Activated T-cell treated with anti-CD3 and anti-CD28 coated beads, Interleukin-2, amount 50 U/mL, for 4 hours (primary cell): Measurements from ENCODE around the gene CNGA1. TPM values are rescaled to one million over a fixed set of nuclear protein-coding genes. Genes with fewer than 3 reads are reported as not detected.
"Not testable (repeated sequence)": the region's sequence is repeated elsewhere in the genome, so short reads cannot be mapped to it uniquely, and the experiment has no call there.

Source experiments
- ATAC-seq, 2 donors: fragments of 200-7000 bp; cut with Tn5 transposase; one replicate each; pipeline ENCODE4 v1.10.0; 2021
- DNase-seq: peaks from one replicate; pipeline ENCODE4 v3.0.0-alpha.2; 2020
- H3K27me3 Mint-ChIP-seq: one replicate; pipeline ENCODE4 v1.8.0; 2021; ENCODE audit warnings: low read depth, mixed read lengths
- H3K36me3 Mint-ChIP-seq: one replicate; pipeline ENCODE4 v1.8.0; 2022; ENCODE audit warnings: mixed read lengths; ENCODE audit not compliant: insufficient read depth
- H3K4me1 Mint-ChIP-seq: one replicate; pipeline ENCODE4 v1.8.0; 2021; ENCODE audit warnings: low read depth, mixed read lengths
- H3K4me3 Mint-ChIP-seq: one replicate; pipeline ENCODE4 v1.8.0; 2021; ENCODE audit warnings: mild to moderate bottlenecking, moderate library complexity, mixed read lengths
- H3K9me3 Mint-ChIP-seq: one replicate; pipeline ENCODE4 v1.8.0; 2021; ENCODE audit warnings: mixed read lengths
- total RNA-seq, 3 donors: library from RNA; stranded (reverse); gene quantifications; one replicate each; pipeline ENCODE4 v1.2.1, GENCODE V29; 2021

Gene CNGA1
- total RNA-seq, 3 donors from 2014 or later = 0.32 to 0.33 (median 0.33) TPM

DNA sequence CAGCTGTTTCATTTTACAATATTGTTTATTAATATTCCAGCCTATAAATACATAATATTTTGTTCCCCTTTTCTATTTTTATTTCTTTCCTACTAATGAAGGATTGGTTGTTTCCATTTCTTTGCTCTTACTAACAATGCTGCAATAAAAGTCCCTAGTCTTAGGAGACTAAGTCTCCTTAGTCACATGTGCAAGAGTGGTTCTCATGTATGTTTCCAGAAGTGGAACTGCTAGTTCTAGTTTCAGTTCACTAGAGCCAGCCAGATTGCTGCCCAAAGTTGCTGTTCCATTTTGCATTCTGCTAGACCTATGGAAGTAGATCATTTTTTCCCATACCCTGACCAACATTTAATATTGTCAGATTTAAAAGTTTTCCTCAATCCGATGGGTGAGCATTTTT, 44.3 kb downstream of the CNGA1 start:
- no peak for ATAC-seq
- H3K9me3 Mint-ChIP-seq = no peaks in the 10 kb centered on the region
- no peak overlapping the region for H3K4me3 Mint-ChIP-seq
- DNase-seq = no peak
- H3K4me1 Mint-ChIP-seq = no peaks in the 10 kb centered on the region
- H3K27me3 Mint-ChIP-seq = peaks cover 6% of the 10 kb centered on the region
- no peaks in the 10 kb centered on the region for H3K36me3 Mint-ChIP-seq

DNA sequence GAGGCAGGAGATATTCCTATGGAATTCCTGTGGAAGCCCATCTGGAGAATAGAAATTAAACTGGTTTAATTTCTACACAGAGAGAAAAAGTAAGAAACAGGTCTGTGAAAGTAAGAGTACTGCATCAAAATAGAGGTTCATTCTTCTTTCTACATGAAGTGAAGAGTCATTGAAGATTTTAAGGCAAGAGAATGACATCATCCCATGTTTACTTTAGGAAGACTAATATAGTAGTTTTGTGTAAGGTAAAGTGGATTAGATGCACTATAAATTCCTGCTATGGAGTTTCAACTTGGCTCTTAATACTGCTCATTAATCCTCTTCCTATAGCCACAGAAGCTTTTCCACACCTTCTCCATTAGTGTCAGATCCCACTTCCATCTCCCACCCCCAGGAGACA, 47.6 kb downstream of the CNGA1 start:
- Mint-ChIP-seq H3K27me3 (peaks cover 5% of the 10 kb centered on the region), H3K36me3 (no peaks in the 10 kb centered on the region), H3K4me1 (no peaks in the 10 kb centered on the region), H3K4me3 (no peak overlapping the region), H3K9me3 (no peaks in the 10 kb centered on the region)
- ATAC-seq (no peak), DNase-seq (no peak)

DNA sequence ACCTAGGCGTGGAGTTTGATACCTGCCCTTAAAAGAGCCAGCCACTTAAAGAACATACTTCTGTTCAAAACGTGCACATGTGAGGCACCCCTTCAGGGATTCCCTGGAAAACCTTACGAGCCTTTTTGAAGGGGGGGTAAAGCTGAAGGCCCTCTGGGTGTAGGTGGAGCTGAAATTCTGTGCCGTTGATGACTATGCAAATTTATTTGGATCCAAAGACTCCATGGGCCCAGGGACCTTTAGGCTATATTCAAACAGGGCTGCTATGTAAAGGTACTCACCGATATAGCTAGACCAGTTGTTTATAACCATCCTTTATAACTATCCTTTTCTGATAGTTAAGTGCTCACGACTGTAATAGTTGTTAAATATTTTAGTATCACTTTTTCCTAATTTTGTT, 61.8 kb downstream of the CNGA1 start:
- DNase-seq (no peak), ATAC-seq (no peak)
- H3K4me1 Mint-ChIP-seq = no peaks in the 10 kb centered on the region
- H3K4me3 Mint-ChIP-seq = no peak overlapping the region
- H3K9me3 Mint-ChIP-seq = no peaks in the 10 kb centered on the region
- H3K36me3 Mint-ChIP-seq = no peaks in the 10 kb centered on the region
- peaks cover 4% of the 10 kb centered on the region for H3K27me3 Mint-ChIP-seq

DNA sequence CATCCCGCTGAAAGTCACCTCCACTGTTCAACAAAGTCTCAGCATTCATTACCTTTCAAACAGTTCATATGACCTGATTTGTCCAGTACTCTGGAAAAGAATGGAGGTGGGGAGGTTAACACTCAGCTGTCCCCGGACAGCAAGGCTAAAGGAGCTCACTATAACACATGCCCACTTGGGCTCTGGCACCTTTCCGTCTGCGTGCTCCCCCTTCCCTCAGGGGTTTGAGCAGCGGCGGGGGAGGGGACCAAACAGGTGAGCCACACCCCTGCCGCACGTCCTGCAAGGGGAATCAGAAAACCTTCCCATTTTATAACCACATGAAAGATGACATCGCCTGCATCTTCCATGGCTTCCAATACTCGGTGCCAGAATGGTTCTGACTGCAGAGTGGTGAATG, 62.2 kb downstream of the CNGA1 start:
- H3K4me3 Mint-ChIP-seq = no peak overlapping the region
- no peaks in the 10 kb centered on the region for H3K9me3 Mint-ChIP-seq
- no peak for DNase-seq
- H3K4me1 Mint-ChIP-seq = no peaks in the 10 kb centered on the region
- H3K27me3 Mint-ChIP-seq = peaks cover 4% of the 10 kb centered on the region
- no peak for ATAC-seq
- no peaks in the 10 kb centered on the region for H3K36me3 Mint-ChIP-seq

DNA sequence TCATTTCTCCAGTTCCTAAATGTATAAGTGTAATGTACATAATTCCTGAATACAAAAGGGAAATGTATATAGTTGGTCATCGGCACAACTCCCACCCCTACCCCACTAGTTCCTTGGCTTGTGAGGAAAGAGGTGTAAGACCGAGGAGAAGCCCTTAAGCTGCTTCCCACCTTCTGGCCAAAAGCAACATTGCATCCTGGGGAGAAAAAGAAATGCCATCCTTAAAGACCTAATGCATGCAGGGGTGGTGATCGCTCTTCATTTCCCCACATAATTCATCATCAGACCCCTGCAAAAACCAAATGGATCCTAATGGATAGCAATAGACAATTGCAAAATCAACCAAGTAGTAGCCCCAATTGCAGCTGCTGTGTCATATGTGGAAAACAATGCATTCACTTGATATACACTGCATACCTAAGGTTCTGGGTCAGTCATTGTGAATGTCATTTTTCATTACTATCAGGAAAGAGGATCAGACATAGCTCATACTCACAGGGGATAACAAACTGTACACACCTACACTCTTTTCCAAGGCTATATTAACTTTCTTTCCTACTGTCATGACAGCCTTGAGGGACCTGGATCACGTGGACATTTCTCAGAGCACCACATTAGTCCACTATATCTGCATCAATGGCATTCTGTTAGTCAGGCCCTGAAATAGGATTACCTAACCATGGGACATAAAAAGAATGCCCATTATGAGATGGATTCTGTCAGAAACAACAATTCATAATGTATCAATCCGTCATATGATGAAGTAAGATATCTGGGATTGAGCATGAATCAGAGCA, 70.4 kb downstream of the CNGA1 start:
- no peaks in the 10 kb centered on the region for H3K9me3 Mint-ChIP-seq
- H3K36me3 Mint-ChIP-seq = no peaks in the 10 kb centered on the region
- DNase-seq (no peak), ATAC-seq (no peak)
- no peaks in the 10 kb centered on the region for H3K4me1 Mint-ChIP-seq
- H3K27me3 Mint-ChIP-seq = no peaks in the 10 kb centered on the region
- no peak overlapping the region for H3K4me3 Mint-ChIP-seq

DNA sequence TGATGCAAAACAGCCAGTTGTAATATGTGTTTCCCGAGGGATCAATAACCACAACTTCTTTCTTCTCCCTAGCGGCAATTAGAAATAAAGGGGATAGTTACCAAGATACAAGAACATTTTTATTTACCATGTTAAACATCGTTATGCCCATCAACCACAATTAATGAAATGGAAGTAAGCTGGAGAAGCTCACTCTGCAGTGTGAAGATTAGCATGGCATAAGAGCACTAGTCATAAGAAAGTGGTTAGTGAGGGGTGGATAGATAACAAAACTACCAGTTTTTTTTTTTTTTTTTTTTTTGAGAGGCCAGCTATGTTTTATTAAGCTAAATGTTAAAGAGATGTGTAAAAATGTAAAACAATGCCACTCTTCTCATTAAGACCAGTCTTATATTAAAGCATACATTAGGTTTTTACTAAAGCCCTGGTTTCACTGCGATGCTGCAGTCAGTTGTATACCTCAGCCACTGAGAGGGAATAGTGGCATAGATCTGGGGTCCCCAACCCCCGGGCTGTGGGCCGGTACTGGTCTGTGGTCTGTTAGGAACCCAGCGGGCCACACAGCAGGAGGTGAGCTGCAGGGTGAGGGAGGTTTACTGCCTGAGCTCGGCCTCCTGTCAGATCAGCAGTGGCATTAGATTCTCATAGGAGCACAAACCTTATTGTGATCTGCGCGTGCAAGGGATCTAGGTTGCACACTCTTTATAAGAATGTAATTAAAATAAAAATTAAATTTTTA, 74.2 kb downstream of the CNGA1 start:
- Mint-ChIP-seq H3K27me3 (no peaks in the 10 kb centered on the region), H3K36me3 (no peaks in the 10 kb centered on the region), H3K9me3 (no peaks in the 10 kb centered on the region), H3K4me1 (no peaks in the 10 kb centered on the region), H3K4me3 (no peak overlapping the region)
- DNase-seq (no peak), ATAC-seq (no peak)

DNA sequence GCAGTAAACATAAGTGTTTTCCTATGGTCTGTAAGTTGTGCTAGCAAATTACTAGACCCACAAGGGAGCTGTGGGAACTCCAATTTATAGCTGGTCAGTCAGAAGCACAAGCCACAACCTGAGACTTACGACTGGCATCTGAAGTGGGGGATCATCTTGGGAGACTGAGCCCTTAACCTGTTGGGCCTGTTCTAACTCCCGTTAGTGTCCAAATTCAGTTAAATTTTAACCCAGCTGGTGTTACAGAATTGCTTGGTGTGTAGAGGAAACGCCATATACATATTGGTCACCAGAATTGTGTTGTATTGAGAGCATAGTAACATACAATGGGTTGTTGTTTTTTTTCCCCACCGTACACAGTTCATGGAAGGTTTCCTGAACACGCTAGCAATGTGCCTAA, 77.0 kb downstream of the CNGA1 start:
- no peaks in the 10 kb centered on the region for H3K4me1 Mint-ChIP-seq
- H3K36me3 Mint-ChIP-seq = no peaks in the 10 kb centered on the region
- ATAC-seq = no peak

DNA sequence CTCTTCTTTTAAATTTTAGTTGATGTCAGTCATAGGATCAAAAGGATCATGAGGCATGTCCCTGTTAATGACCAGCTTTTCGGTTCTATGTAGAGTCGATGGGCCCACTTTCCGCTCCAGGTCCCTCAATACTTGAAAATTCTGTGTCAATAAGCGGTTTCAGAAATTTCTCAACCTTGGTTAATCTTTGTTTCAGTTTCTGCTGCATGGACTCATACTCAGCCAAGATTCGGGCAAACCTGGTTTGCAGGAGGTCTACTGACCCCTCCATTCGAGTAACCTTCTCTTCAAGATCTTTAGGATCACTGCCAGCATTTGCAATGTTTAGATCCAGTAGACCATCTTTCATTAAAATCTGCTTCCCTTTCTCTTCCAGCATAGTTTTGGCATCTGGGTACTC, 80.1 kb downstream of the CNGA1 start:
- DNase-seq (no peak), ATAC-seq (no peak)
- Mint-ChIP-seq H3K9me3 (no peaks in the 10 kb centered on the region), H3K36me3 (no peaks in the 10 kb centered on the region), H3K4me3 (no peak overlapping the region), H3K4me1 (no peaks in the 10 kb centered on the region), H3K27me3 (peaks cover 4% of the 10 kb centered on the region)

More for the DNA sequence above, 77.0 kb downstream of the CNGA1 start:
- H3K4me3 Mint-ChIP-seq = no peak overlapping the region
- H3K9me3 Mint-ChIP-seq = no peaks in the 10 kb centered on the region
- DNase-seq = no peak
- H3K27me3 Mint-ChIP-seq = peaks cover 4% of the 10 kb centered on the region

DNA sequence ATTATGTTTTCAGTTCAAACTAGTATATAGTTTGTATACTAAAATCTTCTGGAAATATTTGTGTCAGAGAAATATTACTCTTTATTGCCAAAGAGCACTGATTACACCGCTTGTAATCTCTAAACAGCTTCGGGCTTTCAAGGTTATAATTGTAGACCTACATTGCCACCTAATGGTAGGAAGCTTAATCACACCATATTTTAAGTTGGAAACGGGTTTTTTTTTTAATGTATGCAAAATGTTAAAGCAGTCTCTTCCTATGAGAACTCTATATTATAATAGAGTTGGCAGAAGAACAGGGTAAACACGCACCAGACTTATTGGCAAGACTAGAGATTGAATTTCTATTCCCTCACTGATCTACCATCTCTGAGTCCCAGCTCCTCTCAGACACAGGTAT, 82.6 kb downstream of the CNGA1 start:
- DNase-seq = no peak
- H3K4me3 Mint-ChIP-seq = no peak overlapping the region
- H3K4me1 Mint-ChIP-seq = no peaks in the 10 kb centered on the region
- H3K9me3 Mint-ChIP-seq = no peaks in the 10 kb centered on the region
- H3K36me3 Mint-ChIP-seq = no peaks in the 10 kb centered on the region
- H3K27me3 Mint-ChIP-seq = peaks cover 4% of the 10 kb centered on the region
- ATAC-seq = peak in 1 of 2 donors; percentile 34

DNA sequence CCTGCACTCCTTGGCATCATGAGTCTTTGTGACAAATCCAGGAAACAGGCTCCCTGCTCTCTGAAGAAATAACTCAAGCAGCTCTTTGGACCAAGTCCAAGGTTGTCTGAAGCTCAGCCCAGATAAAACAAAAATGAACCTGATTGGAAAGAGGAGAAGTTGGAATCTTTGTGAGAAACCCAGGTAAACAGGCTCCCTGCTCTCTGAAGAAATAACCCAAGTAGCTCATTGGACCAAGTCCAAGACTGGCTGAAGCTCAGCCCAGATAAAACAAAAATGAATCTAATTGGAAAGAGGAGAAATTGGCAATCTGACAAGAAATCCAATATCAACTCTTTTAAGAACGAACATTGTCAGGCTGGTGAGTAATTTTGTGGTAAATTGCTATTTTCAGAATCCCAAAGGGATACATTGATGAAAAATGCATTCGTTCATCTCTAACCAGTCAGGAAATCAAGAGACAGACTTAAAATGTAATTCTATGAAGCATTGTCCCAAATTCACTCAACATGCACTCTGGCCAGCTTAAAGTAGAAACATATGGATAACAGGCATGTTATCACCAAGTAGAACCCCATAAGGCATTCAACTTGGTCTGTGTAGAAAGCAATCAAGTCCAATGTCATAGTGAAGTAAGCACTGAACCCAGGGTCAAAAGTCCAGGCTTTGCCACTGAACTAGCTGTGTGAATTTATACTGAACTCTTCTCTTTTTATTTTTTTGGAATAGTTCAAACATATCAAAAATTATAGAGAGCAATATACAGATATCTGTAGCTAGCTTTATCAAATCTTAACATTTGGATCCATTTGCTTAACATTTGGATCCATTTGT, 85.3 kb downstream of the CNGA1 start:
- ATAC-seq (no peak), DNase-seq (no peak)
- Mint-ChIP-seq H3K4me1 (peaks cover 5% of the 10 kb centered on the region), H3K27me3 (peaks cover 12% of the 10 kb centered on the region), H3K36me3 (no peaks in the 10 kb centered on the region), H3K4me3 (no peak overlapping the region), H3K9me3 (no peaks in the 10 kb centered on the region)

DNA sequence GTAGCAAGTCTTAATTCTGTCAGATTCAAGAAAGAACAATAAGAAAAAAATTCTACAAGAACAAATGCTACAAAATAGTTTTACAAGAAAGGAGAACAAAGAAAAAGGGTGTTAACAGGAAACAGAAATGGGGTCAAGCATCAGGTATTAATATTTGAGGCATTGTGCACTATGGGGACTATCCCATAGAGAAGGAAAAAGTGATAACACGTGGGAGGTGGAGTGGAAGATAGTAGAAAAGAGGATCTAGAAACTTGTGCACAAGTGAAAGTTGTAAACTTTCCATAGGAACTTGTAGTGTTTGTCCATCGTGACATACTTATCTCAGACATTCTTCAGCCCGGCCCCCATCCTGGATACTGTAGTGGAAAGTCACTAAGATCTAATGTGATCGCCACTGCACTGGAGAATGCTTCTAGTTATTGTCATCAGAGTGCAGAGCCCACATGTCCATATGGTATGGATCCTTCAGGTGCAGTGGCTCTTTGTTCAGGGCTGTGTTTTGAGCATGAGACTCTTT, 86.7 kb downstream of the CNGA1 start:
- ATAC-seq (no peak), DNase-seq (no peak)
- Mint-ChIP-seq H3K4me3 (no peak overlapping the region), H3K9me3 (no peaks in the 10 kb centered on the region), H3K36me3 (no peaks in the 10 kb centered on the region), H3K4me1 (peaks cover 5% of the 10 kb centered on the region), H3K27me3 (peaks cover 9% of the 10 kb centered on the region)

DNA sequence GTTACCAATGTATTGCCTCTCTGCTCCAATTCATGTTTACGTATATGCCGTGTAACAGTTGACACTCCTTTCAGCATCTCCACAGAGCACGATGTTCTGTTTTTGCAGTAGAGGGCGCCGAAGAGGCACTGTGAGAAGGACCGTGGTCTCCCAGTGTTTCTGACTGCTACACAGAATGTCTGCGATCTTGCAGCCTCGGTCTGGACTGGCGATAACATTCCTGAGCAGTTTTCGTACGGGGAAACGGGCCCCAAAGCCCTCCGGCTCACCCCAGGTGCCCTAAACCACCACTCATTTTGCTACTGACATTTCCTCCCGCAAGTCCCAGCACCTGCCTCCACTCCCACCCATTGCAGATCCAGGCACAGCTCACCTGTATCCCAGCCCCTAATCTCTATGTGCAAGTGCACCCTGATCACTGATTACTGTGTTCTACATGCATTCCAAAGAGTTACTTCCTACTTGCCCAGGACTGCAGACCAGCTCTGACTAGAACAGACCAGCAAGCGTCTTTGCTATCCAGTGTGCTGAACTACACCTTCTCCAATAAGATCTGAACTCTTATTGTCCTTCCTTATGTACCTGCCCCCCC, 89.7 kb downstream of the CNGA1 start:
- Mint-ChIP-seq H3K27me3 (peaks cover 8% of the 10 kb centered on the region), H3K36me3 (no peaks in the 10 kb centered on the region), H3K4me1 (peaks cover 5% of the 10 kb centered on the region), H3K4me3 (peak overlapping the region; percentile 11), H3K9me3 (no peaks in the 10 kb centered on the region)
- DNase-seq (peak; percentile 27), ATAC-seq (peak; percentile 98)

DNA sequence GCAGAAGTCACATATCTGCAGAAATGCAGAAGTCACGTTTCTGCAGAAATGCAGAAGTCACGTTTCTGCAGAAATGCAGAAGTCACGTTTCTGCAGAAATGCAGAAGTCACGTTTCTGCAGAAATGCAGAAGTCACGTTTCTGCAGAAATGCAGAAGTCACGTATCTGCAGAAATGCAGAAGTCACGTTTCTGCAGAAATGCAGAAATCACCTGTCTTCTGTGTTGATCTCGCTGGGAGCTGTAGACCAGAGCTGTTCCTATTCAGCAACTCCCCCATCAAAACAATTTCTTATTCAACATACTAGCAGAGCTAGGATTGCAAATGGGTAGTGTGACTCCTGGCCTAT, 93.2 kb downstream of the CNGA1 start:
- ATAC-seq, DNase-seq, H3K9me3 Mint-ChIP-seq, H3K4me1 Mint-ChIP-seq, H3K36me3 Mint-ChIP-seq, H3K4me3 Mint-ChIP-seq: not testable (repeated sequence)
- H3K27me3 Mint-ChIP-seq = peaks cover 11% of the 10 kb centered on the region
